Measurements from ENCODE around the gene INHA.
A peak's percentile ranks its signal among the peaks of the same experiment; 100 is the strongest.

Gene INHA

GRCh38 chr2:219575566-219576504, 3.7 kb downstream of the INHA start:
- DNase-seq = peak in 1 of 3 experiments; percentile 38

GRCh38 chr2:219576505-219577388, 4.6 kb downstream of the INHA start:
- DNase-seq = peak; percentile 56 to 65 (median 64)

- DNase-seq = no peak
Measured at GRCh38 chr2:219578811-219579613, 6.9 kb downstream of the INHA start.

- DNase-seq = no peak
Measured at GRCh38 chr2:219581346-219581745, 9.2 kb downstream of the INHA start.

- DNase-seq = no peak
Measured at GRCh38 chr2:219591091-219591490, 19.0 kb downstream of the INHA start.

- DNase-seq = no peak
Measured at GRCh38 chr2:219592736-219593135, 20.6 kb downstream of the INHA start.

GRCh38 chr2:219593154-219593553, 21.0 kb downstream of the INHA start:
- no peak for DNase-seq

- no peak for DNase-seq
Measured at GRCh38 chr2:219595256-219595655, 23.1 kb downstream of the INHA start.

- DNase-seq = peak in 2 of 3 experiments; percentile 75 to 90
Measured at GRCh38 chr2:219596954-219597551, 24.9 kb downstream of the INHA start.

GRCh38 chr2:219597552-219598307, 25.6 kb downstream of the INHA start, which contains the start of gene STK11IP:
STK11IP (plus strand) TSS chr2:219597857; CDS start chr2:219598120, 263 bp downstream.
- DNase-seq = peak; percentile 89 to 98 (median 97)

- DNase-seq = peak in 1 of 3 experiments; percentile 56
Measured at GRCh38 chr2:219598308-219599078, 26.4 kb downstream of the INHA start.

- no peak for DNase-seq
Measured at GRCh38 chr2:219603771-219604170, 31.7 kb downstream of the INHA start.

- DNase-seq = no peak
Measured at GRCh38 chr2:219605607-219605954, 33.5 kb downstream of the INHA start.

GRCh38 chr2:219607931-219608330, 35.8 kb downstream of the INHA start:
- DNase-seq = no peak

GRCh38 chr2:219608399-219608964, 36.4 kb downstream of the INHA start:
- DNase-seq = no peak

GRCh38 chr2:219609149-219609750, 37.1 kb downstream of the INHA start:
- no peak for DNase-seq

- no peak for DNase-seq
Measured at GRCh38 chr2:219611306-219611705, 39.2 kb downstream of the INHA start.

GRCh38 chr2:219611866-219612576, 39.9 kb downstream of the INHA start:
- peak in 1 of 3 experiments; percentile 4 for DNase-seq
